ENCODE measurements around the gene NCAPD3.

Gene NCAPD3

DNA sequence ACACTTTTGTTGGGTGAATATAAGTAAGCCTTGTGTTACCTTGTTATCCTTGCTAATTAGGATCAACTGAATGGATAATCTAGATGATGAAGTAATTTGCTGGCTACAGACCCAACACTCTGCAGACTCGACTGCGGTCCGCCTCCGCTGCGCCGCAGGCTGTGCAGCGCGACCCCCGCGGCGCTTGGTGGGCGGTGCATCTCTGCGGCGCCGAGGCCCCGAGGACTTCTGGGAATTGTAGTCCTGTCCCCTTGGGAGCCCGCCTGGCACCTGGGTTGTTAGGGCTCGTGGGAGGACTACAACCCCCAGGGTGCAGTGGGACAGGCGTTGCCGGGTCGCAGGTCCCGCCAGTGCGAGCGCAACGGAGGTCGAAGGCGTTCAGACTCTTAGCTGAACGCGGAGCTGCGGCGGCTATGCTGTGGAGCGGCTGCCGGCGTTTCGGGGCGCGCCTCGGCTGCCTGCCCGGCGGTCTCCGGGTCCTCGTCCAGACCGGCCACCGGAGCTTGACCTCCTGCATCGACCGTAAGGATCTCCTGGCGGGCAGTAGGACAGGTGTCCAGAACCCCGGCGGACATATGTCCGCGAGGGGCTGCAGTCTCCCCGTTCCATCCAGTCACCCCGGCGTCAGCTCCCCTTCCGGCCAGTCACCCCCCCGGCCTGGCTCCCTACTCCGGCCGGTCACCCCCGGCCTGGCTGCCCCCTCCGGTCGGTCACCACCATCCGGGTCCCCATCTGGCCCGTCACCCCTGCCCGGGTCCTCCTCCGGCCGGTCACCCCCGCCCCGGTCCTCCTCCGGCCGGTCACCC, 29.6 kb upstream of the NCAPD3 start, which contains the start of the genes ACAD8 and THYN1:
TSS of gene ACAD8 (plus strand) at position 381 of the 806 bp plus-strand sequence. CDS start at position 414, 33 bp downstream.
TSS of gene THYN1 (minus strand) at position 165 of the 806 bp plus-strand sequence. CDS start 470 bp downstream, outside the sequence.
- DNase-seq: peak; percentile 95

DNA sequence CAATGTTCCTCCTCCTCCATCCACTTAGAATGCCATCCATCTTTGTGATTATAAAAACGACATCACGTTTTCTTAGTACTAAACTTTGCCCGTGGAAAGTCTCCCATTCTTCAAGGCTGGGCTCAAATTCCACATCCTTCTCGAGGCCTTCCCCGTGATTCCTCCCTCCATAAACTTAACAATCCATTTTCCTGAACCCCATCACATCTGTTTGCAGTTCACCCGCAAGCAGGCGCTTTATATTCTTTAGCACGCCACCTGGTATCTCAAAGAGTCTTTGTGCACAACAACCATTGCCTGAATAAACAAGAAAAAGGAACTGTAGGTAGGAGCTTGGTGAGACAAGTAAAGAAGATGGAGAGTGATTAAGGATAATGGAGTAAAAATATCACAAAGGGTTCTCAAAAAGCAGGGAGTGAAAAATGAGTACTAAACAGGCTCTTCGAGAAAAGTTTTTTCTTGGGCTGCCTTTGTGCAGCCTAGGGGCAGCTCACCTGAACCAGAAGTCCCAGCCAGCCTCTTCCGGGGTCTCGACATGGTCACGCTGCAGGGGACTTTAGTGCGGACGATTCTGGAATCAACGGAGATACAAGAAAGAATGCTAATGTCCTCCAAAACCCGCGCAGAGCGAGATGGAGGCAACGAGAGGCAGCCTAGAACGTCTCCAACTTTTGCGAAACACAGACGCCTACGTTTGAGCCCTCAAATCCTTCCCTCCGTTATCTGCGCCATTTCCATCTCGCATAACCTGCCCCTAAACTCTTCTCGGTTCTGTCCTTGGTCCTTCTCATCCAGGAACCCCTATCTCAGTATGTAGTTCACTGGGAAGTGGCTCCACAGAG, 28.8 kb upstream of the NCAPD3 start:
- no peak for DNase-seq

DNA sequence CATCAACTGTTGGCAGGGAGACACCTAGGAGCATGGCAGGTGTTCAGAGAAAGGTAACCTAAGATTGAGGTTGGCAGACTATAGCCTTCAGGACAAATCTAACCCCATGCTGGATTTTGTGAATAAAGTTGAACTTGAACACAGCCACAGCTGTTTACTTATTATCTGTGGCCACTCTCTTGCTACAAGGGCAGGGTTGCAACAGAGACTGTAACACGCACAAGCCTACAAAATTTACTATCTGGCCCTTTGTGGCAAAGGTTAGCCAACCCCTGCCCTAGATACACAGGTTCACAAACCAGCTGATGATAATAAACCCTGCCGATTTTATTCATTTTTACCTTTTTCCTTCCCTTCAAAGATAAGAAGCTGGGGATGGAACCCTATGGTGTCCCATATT, 26.9 kb upstream of the NCAPD3 start:
- DNase-seq: no peak

GRCh38 chr11:134250246-134250645, 26.5 kb upstream of the NCAPD3 start:
- no peak for DNase-seq

DNA sequence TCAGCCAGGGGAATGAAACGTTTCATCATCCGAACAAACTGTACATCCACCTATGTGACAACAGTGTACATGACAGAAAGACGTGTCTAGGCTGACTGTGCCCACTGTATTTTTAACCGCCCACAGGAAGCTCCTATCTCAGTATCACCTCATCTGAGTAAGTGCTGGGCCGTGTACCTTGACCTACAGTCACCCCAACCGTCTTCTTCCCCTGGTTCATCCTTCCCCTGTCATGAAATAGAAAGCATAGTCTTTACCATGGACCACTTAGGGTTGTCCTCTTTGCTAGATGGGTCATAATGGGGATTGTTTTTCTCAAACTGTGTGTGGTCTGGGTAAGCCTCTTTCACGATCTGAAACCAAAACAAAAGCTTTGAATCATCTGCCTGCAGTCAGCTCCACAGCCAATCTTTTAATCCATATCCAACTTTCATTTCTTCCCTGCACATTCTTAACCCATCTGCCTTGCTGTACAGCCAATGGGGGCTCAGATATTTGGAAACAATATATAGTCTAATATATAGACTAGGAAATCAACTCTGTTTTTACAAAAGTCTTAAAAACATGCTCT, 25.2 kb upstream of the NCAPD3 start:
- DNase-seq: no peak

GRCh38 chr11:134246678-134247077, 22.9 kb upstream of the NCAPD3 start:
- DNase-seq: no peak

- DNase-seq: no peak
Observed at GRCh38 chr11:134246100-134246499, 22.3 kb upstream of the NCAPD3 start.

- DNase-seq: no peak
Observed at GRCh38 chr11:134245434-134245833, 21.7 kb upstream of the NCAPD3 start.

GRCh38 chr11:134244593-134244992, 20.8 kb upstream of the NCAPD3 start:
- DNase-seq: no peak

- no peak for DNase-seq
Observed at GRCh38 chr11:134243913-134244312, 20.1 kb upstream of the NCAPD3 start.

DNA sequence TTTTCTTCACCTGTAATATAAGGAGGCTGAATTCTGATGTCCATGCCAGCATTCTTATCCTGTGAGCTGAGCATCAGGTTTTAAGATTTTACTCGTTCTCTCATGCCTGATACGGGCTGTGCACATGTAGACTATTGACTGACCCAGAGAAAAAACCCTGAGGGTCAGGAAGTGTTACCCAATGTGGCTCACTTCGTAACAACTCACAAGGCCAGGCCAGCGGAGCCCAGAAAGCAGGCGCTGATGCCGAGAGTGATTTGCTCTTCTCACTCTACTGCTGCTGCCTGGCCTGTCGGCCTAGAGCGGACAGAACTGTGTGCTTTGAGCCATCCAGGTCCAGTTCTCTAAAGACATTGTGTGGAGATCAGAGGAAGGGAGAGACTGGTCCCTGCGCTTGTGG, 18.6 kb upstream of the NCAPD3 start:
- DNase-seq: no peak

DNA sequence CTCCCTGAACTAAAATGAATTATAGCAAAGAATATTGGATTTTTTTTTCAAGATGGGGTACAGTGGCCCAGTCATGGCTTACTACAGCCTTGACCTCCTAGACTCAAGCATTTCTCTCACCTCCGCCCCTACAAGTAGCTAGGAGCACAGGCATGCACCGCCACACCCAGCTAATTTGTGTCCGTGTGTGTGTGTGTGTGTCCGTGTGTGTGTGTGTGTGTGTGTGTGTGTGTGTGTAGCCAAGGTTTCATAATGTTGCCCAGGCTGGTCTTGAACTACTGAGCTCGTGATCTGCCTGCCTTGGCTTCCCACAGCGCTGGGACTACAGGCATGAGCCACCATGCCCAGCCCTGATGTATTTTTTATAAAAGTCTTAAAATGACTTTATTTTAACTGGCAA, 16.8 kb upstream of the NCAPD3 start:
- no peak for DNase-seq

DNA sequence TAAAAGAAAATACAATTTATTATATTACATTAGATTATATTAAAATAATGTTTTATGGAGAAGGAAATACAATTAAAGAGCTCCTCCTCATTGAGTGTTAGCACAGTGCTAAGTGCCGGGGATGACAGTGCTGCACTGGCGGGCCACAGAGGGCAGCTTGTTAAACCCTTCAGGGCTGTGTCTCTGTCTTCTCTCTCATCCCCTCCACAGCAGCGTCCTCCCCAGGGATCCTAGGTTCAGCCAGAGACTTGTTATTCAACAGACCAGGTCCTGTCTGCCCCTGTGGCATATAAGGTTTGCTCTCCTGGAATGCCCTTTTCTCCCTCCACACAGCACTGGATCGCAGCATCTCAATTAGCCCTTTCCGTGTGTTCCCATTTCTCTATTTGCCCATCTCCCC, 15.2 kb upstream of the NCAPD3 start:
- no peak for DNase-seq

GRCh38 chr11:134237557-134237922, 13.8 kb upstream of the NCAPD3 start:
- DNase-seq: no peak

GRCh38 chr11:134236834-134237556, 13.2 kb upstream of the NCAPD3 start:
- no peak for DNase-seq

DNA sequence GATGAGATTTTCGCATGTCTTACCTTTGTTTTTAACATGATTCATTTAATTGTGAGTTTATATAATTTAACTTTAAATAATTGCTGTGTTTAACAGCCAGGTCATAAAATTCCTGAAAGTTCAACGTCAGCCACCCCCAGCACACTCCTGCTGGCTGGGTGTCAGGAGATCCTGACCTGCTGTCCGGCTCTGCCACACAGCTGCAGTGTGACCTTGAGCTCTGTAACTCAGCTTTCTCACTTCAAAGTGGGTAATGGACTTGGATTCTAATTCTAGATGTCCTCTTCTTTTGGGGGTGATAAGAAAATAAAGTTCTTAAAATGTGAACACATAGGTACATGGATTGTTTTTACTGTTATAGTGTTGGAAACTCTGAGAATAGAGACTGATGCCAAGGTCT, 11.6 kb upstream of the NCAPD3 start:
- no peak for DNase-seq

GRCh38 chr11:134233729-134234179, 10.0 kb upstream of the NCAPD3 start:
- DNase-seq: no peak

- DNase-seq: no peak
Observed at GRCh38 chr11:134231958-134232659, 8.3 kb upstream of the NCAPD3 start.

DNA sequence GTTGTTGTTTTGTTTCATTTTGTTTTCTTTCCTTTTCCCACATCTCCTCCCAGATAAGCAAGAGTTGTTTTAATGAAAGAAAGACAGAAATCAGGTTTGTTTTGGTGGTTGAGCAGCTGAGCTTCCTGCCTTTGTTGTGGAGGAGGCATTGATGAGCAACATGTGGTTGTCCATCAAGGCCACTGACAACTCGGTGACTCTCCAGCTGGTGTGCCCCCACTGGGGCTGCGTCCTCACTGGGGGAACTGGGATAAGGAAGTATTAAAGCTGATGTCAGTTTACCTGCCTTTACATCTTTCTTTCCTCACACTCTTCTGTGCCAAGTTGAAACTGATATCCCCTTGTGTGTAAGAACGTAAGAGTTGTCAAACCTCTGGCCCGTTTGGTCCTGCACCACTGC, 6.6 kb upstream of the NCAPD3 start:
- no peak for DNase-seq

DNA sequence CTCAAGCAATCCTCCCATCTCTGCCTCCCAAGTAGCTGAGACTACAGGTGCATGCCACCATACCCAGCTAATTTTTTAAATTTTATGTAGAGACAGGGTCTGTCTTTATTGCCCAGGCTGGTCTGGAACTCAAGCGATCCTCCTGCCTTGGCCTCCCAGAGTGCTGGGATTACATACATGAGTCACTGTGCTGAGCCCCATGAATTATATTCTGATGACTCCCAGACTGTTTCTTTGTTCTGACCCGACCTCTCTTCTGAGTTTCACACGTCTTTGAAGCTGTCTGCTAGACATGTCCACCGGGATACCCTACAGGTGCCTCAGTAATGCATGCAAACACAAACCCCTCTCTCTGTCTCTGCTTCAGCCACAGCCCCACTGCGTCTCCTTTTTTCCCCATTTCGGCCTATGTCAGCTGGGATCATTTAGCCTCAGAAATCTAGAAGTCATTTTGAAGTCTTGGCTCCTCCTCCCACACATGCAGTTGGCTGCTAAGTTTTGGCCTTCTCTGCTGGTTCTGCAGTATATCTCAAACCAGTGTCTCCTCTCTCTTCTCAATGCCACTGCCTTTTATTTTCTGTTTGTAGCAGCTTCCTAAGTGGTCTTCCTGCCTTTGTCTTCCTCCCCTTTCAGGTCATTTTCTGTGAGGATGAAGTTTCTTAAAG, 5.5 kb upstream of the NCAPD3 start:
- DNase-seq: no peak

GRCh38 chr11:134228625-134229024, 4.9 kb upstream of the NCAPD3 start:
- DNase-seq: no peak

Data from DMS153 (cell line).